ENCODE data around the gene PECR.
"Not testable (repeated sequence)": the region's sequence is repeated elsewhere in the genome, so short reads cannot be mapped to it uniquely, and the experiment has no call there.

Gene PECR

GRCh38 chr2:216086207-216086893, 4.7 kb upstream of the PECR start:
- H3K27me3 Mint-ChIP-seq: no peaks in the 10 kb centered on the region
- no peak for ATAC-seq

GRCh38 chr2:216084547-216084946, 2.9 kb upstream of the PECR start:
- no peaks in the 10 kb centered on the region for H3K27me3 Mint-ChIP-seq
- no peaks in the 10 kb centered on the region for H3K9me3 Mint-ChIP-seq
- no peak for ATAC-seq
- peak overlapping the region; percentile 87 for H3K27ac Mint-ChIP-seq
- peaks cover 55% of the 10 kb centered on the region for H3K4me1 Mint-ChIP-seq
- peak overlapping the region; percentile 37 for H3K4me3 Mint-ChIP-seq
- H3K36me3 Mint-ChIP-seq (ENCODE audit: low read depth): no peaks in the 10 kb centered on the region
- peak; percentile 8 for DNase-seq

More at GRCh38 chr2:216086207-216086893, 4.7 kb upstream of the PECR start:
- no peak for DNase-seq
- no peaks in the 10 kb centered on the region for H3K36me3 Mint-ChIP-seq (ENCODE audit: low read depth)
- H3K27ac Mint-ChIP-seq: no peak overlapping the region
- peaks cover 58% of the 10 kb centered on the region for H3K4me1 Mint-ChIP-seq
- no peaks in the 10 kb centered on the region for H3K9me3 Mint-ChIP-seq
- no peak overlapping the region for H3K4me3 Mint-ChIP-seq

GRCh38 chr2:216083464-216084281, 2.1 kb upstream of the PECR start:
- DNase-seq: peak; percentile 20
- Mint-ChIP-seq H3K9me3 (no peaks in the 10 kb centered on the region), H3K4me3 (no peak overlapping the region), H3K4me1 (peaks cover 57% of the 10 kb centered on the region), H3K36me3 (ENCODE audit: low read depth) (no peaks in the 10 kb centered on the region), H3K27me3 (no peaks in the 10 kb centered on the region), H3K27ac (peak overlapping the region; percentile 87)
- no peak for ATAC-seq

- Mint-ChIP-seq H3K36me3 (ENCODE audit: low read depth) (no peaks in the 10 kb centered on the region), H3K27ac (peak overlapping the region; percentile 32), H3K27me3 (no peaks in the 10 kb centered on the region), H3K9me3 (no peaks in the 10 kb centered on the region), H3K4me1 (peaks cover 59% of the 10 kb centered on the region), H3K4me3 (peak overlapping the region; percentile 98)
- peak; percentile 16 for DNase-seq
- ATAC-seq: no peak
Observed at GRCh38 chr2:216082805-216083204, 1.2 kb upstream of the PECR start.

- ATAC-seq (no peak), DNase-seq (peak; percentile 12)
- Mint-ChIP-seq H3K4me1 (peaks cover 59% of the 10 kb centered on the region), H3K9me3 (no peaks in the 10 kb centered on the region), H3K36me3 (ENCODE audit: low read depth) (no peaks in the 10 kb centered on the region), H3K27ac (peak overlapping the region; percentile 91), H3K4me3 (peak overlapping the region; percentile 98), H3K27me3 (no peaks in the 10 kb centered on the region)
Observed at GRCh38 chr2:216082117-216082711, 605 bp upstream of the PECR start.

GRCh38 chr2:216081012-216081411, 597 bp downstream of the PECR start:
- Mint-ChIP-seq H3K27me3 (no peaks in the 10 kb centered on the region), H3K36me3 (ENCODE audit: low read depth) (no peaks in the 10 kb centered on the region), H3K4me3 (peak overlapping the region; percentile 98), H3K9me3 (no peaks in the 10 kb centered on the region), H3K4me1 (peaks cover 55% of the 10 kb centered on the region), H3K27ac (peak overlapping the region; percentile 91)
- DNase-seq (no peak), ATAC-seq (no peak)

- not testable (repeated sequence) for H3K4me3 Mint-ChIP-seq; H3K27ac Mint-ChIP-seq; DNase-seq; H3K36me3 Mint-ChIP-seq (ENCODE audit: low read depth); ATAC-seq; H3K27me3 Mint-ChIP-seq; H3K9me3 Mint-ChIP-seq
- peaks cover 53% of the 10 kb centered on the region for H3K4me1 Mint-ChIP-seq
Observed at GRCh38 chr2:216080048-216080447, 1.6 kb downstream of the PECR start.

- ATAC-seq (no peak), DNase-seq (no peak)
- H3K4me1 Mint-ChIP-seq: peaks cover 54% of the 10 kb centered on the region
- H3K27ac Mint-ChIP-seq: no peak overlapping the region
- no peaks in the 10 kb centered on the region for H3K9me3 Mint-ChIP-seq
- H3K36me3 Mint-ChIP-seq (ENCODE audit: low read depth): no peaks in the 10 kb centered on the region
- H3K4me3 Mint-ChIP-seq: no peak overlapping the region
- no peaks in the 10 kb centered on the region for H3K27me3 Mint-ChIP-seq
Observed at GRCh38 chr2:216078776-216079175, 2.8 kb downstream of the PECR start.

GRCh38 chr2:216075510-216076485, 5.8 kb downstream of the PECR start:
- no peak for ATAC-seq

GRCh38 chr2:216074794-216075193, 6.8 kb downstream of the PECR start:
- Mint-ChIP-seq H3K9me3 (no peaks in the 10 kb centered on the region), H3K4me1 (peaks cover 22% of the 10 kb centered on the region), H3K27me3 (no peaks in the 10 kb centered on the region), H3K27ac (no peak overlapping the region), H3K4me3 (no peak overlapping the region), H3K36me3 (ENCODE audit: low read depth) (peaks cover 3% of the 10 kb centered on the region)
- ATAC-seq (no peak), DNase-seq (no peak)

More at GRCh38 chr2:216075510-216076485, 5.8 kb downstream of the PECR start:
- Mint-ChIP-seq H3K4me1 (peaks cover 29% of the 10 kb centered on the region), H3K36me3 (ENCODE audit: low read depth) (peaks cover 3% of the 10 kb centered on the region), H3K9me3 (no peaks in the 10 kb centered on the region), H3K27ac (no peak overlapping the region), H3K27me3 (no peaks in the 10 kb centered on the region), H3K4me3 (no peak overlapping the region)
- no peak for DNase-seq

GRCh38 chr2:216074380-216074779, 7.2 kb downstream of the PECR start:
- Mint-ChIP-seq H3K4me3 (no peak overlapping the region), H3K4me1 (peaks cover 22% of the 10 kb centered on the region), H3K36me3 (ENCODE audit: low read depth) (peaks cover 3% of the 10 kb centered on the region), H3K27me3 (no peaks in the 10 kb centered on the region), H3K27ac (no peak overlapping the region), H3K9me3 (no peaks in the 10 kb centered on the region)
- no peak for ATAC-seq
- DNase-seq: no peak

- peak; percentile 79 for ATAC-seq
- Mint-ChIP-seq H3K27me3 (no peaks in the 10 kb centered on the region), H3K4me1 (peaks cover 23% of the 10 kb centered on the region), H3K9me3 (no peaks in the 10 kb centered on the region), H3K36me3 (ENCODE audit: low read depth) (peaks cover 3% of the 10 kb centered on the region), H3K27ac (peak overlapping the region; percentile 30), H3K4me3 (no peak overlapping the region)
- no peak for DNase-seq
Observed at GRCh38 chr2:216073773-216074172, 7.8 kb downstream of the PECR start.

GRCh38 chr2:216072473-216072872, 9.1 kb downstream of the PECR start:
- no peaks in the 10 kb centered on the region for H3K27me3 Mint-ChIP-seq
- H3K9me3 Mint-ChIP-seq: no peaks in the 10 kb centered on the region
- H3K4me3 Mint-ChIP-seq: no peak overlapping the region
- peaks cover 3% of the 10 kb centered on the region for H3K36me3 Mint-ChIP-seq (ENCODE audit: low read depth)
- ATAC-seq (no peak), DNase-seq (no peak)
- H3K27ac Mint-ChIP-seq: no peak overlapping the region
- peaks cover 26% of the 10 kb centered on the region for H3K4me1 Mint-ChIP-seq
